PC-9 (cell line): ENCODE results near the gene SLC4A9. TPM values are rescaled to one million over a fixed set of nuclear protein-coding genes. Genes with fewer than 3 reads are reported as not detected.
A peak's percentile ranks its signal among the peaks of the same experiment; 100 is the strongest.

Experiments used
- BruUV-seq: library from RNA; stranded (reverse); fragments of 400-500 nt; replicated peaks from 2 replicates; lab custom pipeline; 2021; lab: Mats Ljungman, UMichigan
- CTCF ChIA-PET: fragments of 300-600 bp; sonication (Branson Sonifier 250); formaldehyde crosslinking; loops from one replicate; lab custom pipeline; 2022; ENCODE audit warnings: antibody characterized with exemption; lab: Charles Lee
- POLR2A ChIA-PET: fragments of 300-600 bp; sonication (Branson Sonifier 250); formaldehyde crosslinking; loops from one replicate; lab custom pipeline; 2022; ENCODE audit warnings: antibody characterized with exemption; ENCODE audit not compliant: unreplicated experiment; lab: Charles Lee
- DNase-seq, 2 experiments: peaks; one replicate each; pipeline versions ENCODE4 v3.0.0 to v3.0.0-alpha.2; 2015 to 2022; ENCODE audit warnings: mixed read lengths in 1 of 2
- H2AFZ ChIP-seq: fragments of 200-600 bp; sonication (generic); 2 replicates; pipeline ENCODE4 v1.8.1; 2017; ENCODE audit warnings: antibody characterized with exemption
- H3F3A ChIP-seq: fragments of 200-600 bp; sonication (generic); 2 replicates; pipeline ENCODE4 v1.8.1; 2017; ENCODE audit warnings: antibody characterized with exemption, mild to moderate bottlenecking, low read depth; ENCODE audit not compliant: insufficient read depth
- H3K27ac ChIP-seq: fragments of 200-600 bp; sonication (generic); 2 replicates; pipeline ENCODE4 v1.6.1; 2016; ENCODE audit warnings: mixed run types
- H3K27me3 ChIP-seq: fragments of 200-600 bp; sonication (generic); 2 replicates; pipeline ENCODE4 v1.6.1; 2016; ENCODE audit warnings: low read depth, mixed run types; ENCODE audit not compliant: insufficient read depth
- H3K36me3 ChIP-seq: fragments of 200-600 bp; sonication (generic); 2 replicates; pipeline ENCODE4 v1.6.1; 2016; ENCODE audit warnings: low read depth, mixed run types
- H3K4me1 ChIP-seq: fragments of 200-600 bp; sonication (generic); replicated peaks from 2 replicates; pipeline ENCODE4 v1.6.1; 2016; ENCODE audit warnings: mixed run types; ENCODE audit not compliant: insufficient read depth
- H3K4me2 ChIP-seq: fragments of 200-600 bp; sonication (generic); 2 replicates; pipeline ENCODE4 v1.6.1; 2017; ENCODE audit warnings: mixed run types
- H3K4me3 ChIP-seq: fragments of 200-600 bp; sonication (generic); 2 replicates; pipeline ENCODE4 v1.6.1; 2016; ENCODE audit warnings: mixed run types
- H3K79me2 ChIP-seq: fragments of 200-600 bp; sonication (generic); 2 replicates; pipeline ENCODE4 v1.6.1; 2017; ENCODE audit warnings: low read depth, mixed run types
- H3K9me2 ChIP-seq: fragments of 200-600 bp; sonication (generic); 2 replicates; pipeline ENCODE4 v1.8.1; 2017; ENCODE audit warnings: mild to moderate bottlenecking; ENCODE audit not compliant: insufficient read depth
- H3K9me3 ChIP-seq: fragments of 200-600 bp; sonication (generic); 2 replicates; pipeline ENCODE4 v1.8.1; 2016; ENCODE audit warnings: low read depth; ENCODE audit not compliant: insufficient read depth
- H4K20me1 ChIP-seq: fragments of 200-600 bp; sonication (generic); 2 replicates; pipeline ENCODE4 v1.8.1; 2017; ENCODE audit not compliant: insufficient read depth
- CTCF ChIP-seq: fragments of 200-600 bp; sonication (generic); conservative IDR thresholded peaks from 2 replicates; pipeline ENCODE4 v1.6.1; 2017; ENCODE audit warnings: mixed run types, antibody characterized with exemption, mild to moderate bottlenecking, moderate library complexity
- EZH2 ChIP-seq: fragments of 200-600 bp; sonication (generic); IDR thresholded peaks from 2 replicates; pipeline ENCODE4 v1.8.0; 2017; ENCODE audit warnings: antibody characterized with exemption, low read depth
- intact Hi-C: fragments of 100-400 bp; cut with micrococcal nuclease; formaldehyde crosslinking; loops from one replicate; pipeline ENCODE4 v1.10.0; 2022; ENCODE audit not compliant: unreplicated experiment
- total RNA-seq: library from RNA; stranded (reverse); gene quantifications from 2 replicates; pipeline ENCODE4 v1.2.3, GENCODE V29; 2021

Gene SLC4A9
- total RNA-seq, 1 experiment from 2014 or later, result 0.20 TPM

- H3K36me3 ChIP-seq, result peaks cover 32% of the 10 kb centered on the region
- peak overlapping the region; percentile 94 for H3K4me3 ChIP-seq
- intact Hi-C loops, result loop anchor here (1.0 to 5.0 kb wide), 4 partner anchors 43 to 371 kb away; partner anchors contain the start of genes PFDN1 and TMCO6
- no peaks in the 10 kb centered on the region for H3K27me3 ChIP-seq
- H3K79me2 ChIP-seq, result peaks cover 64% of the 10 kb centered on the region
- ChIA-PET CTCF (interaction anchor here (0.5 to 2.8 kb wide), 18 partner anchors 10 to 377 kb away, joined by 3 to 40 read pairs (median 6); partner anchors contain the start of gene PFDN1), POLR2A (interaction anchor here (0.5 to 2.4 kb wide), 12 partner anchors 8 to 274 kb away, joined by 3 to 21 read pairs (median 6); no protein-coding TSS in a partner anchor)
- DNase-seq, result peak; percentile 38 to 55
- H4K20me1 ChIP-seq, result peaks cover 49% of the 10 kb centered on the region
- no TSS peak for BruUV-seq
- peak overlapping the region; percentile 65 for H3K27ac ChIP-seq
- H2AFZ ChIP-seq, result no peak overlapping the region
- H3K9me2 ChIP-seq, result no peaks in the 10 kb centered on the region
- peak overlapping the region; percentile 97 for H3K4me2 ChIP-seq
- no peak for TF ChIP-seq EZH2
- no peak for TF ChIP-seq CTCF
- peaks cover 85% of the 10 kb centered on the region for H3K4me1 ChIP-seq
- H3K9me3 ChIP-seq, result no peaks in the 10 kb centered on the region
- peaks cover 83% of the 10 kb centered on the region for H3F3A ChIP-seq
Measured at GRCh38 chr5:140345919-140346347, 14.1 kb upstream of the SLC4A9 start.

GRCh38 chr5:140346348-140347221 lies 13.4 kb upstream of the SLC4A9 start, which contains the start of gene HBEGF:
TSS of gene HBEGF (minus strand) at chr5:140346603. CDS start at chr5:140346328, 275 bp downstream.
- Histone ChIP-seq H3K79me2 (peaks cover 57% of the 10 kb centered on the region), H3K27ac (peak within 1 kb of the TSS; percentile 95), H3K36me3 (peaks cover 26% of the 10 kb centered on the region), H3F3A (peaks cover 77% of the 10 kb centered on the region), H3K9me3 (no peaks in the 10 kb centered on the region), H4K20me1 (peaks cover 43% of the 10 kb centered on the region), H2AFZ (peak within 1 kb of the TSS; percentile 56; the same call in 1 of the 2 replicates), H3K4me1 (peaks cover 85% of the 10 kb centered on the region), H3K9me2 (no peaks in the 10 kb centered on the region), H3K4me3 (peak within 1 kb of the TSS; percentile 94), H3K27me3 (no peaks in the 10 kb centered on the region), H3K4me2 (peak within 1 kb of the TSS; percentile 97)
- TF ChIP-seq CTCF (peak; percentile 70), EZH2 (no peak)
- ChIA-PET POLR2A (interaction anchor here (0.5 to 2.4 kb wide), 15 partner anchors 9 to 275 kb away, joined by 3 to 21 read pairs (median 6); no protein-coding TSS in a partner anchor), CTCF (interaction anchor here (0.5 to 2.8 kb wide), 15 partner anchors 9 to 378 kb away, joined by 3 to 40 read pairs (median 4); partner anchors contain the start of gene PFDN1)
- intact Hi-C loops, result loop anchor here (1.0 to 5.0 kb wide), 4 partner anchors 44 to 371 kb away; partner anchors contain the start of genes PFDN1 and TMCO6
- BruUV-seq, result no TSS peak
- DNase-seq, result peak; percentile 70 to 92

- Histone ChIP-seq H3K9me3 (no peaks in the 10 kb centered on the region), H3K4me2 (peak overlapping the region; percentile 88), H2AFZ (no peak overlapping the region; the same call in 1 of the 2 replicates), H3K4me3 (peak overlapping the region; percentile 94), H4K20me1 (peaks cover 35% of the 10 kb centered on the region), H3K27me3 (no peaks in the 10 kb centered on the region), H3K9me2 (no peaks in the 10 kb centered on the region), H3F3A (peaks cover 69% of the 10 kb centered on the region), H3K27ac (peak overlapping the region; percentile 95), H3K36me3 (peaks cover 18% of the 10 kb centered on the region), H3K79me2 (peaks cover 49% of the 10 kb centered on the region), H3K4me1 (peaks cover 78% of the 10 kb centered on the region)
- POLR2A ChIA-PET, result interaction anchor here (1.5 to 2.4 kb wide), 2 partner anchors 24 to 87 kb away, joined by 10 to 21 read pairs; no protein-coding TSS in a partner anchor
- TF ChIP-seq EZH2, result no peak
- no peak for TF ChIP-seq CTCF
- DNase-seq, result no peak
- BruUV-seq, result TSS peak; percentile 38
- intact Hi-C loops, result loop anchor here (2.0 to 5.0 kb wide), 3 partner anchors 45 to 370 kb away; partner anchors contain the start of genes PFDN1 and TMCO6
- CTCF ChIA-PET, result interaction anchor here (0.7 to 2.8 kb wide), 6 partner anchors 25 to 107 kb away, joined by 3 to 40 read pairs (median 10); no protein-coding TSS in a partner anchor
Measured at GRCh38 chr5:140347360-140347759, 12.6 kb upstream of the SLC4A9 start.
